VCaP (cell line): ENCODE data around the gene TJP3.
A peak's percentile ranks its signal among the peaks of the same experiment; 100 is the strongest.

Experiments used
- H3K27ac ChIP-seq: fragments of 450-650 bp; 2 replicates; pipeline ENCODE4 v1.5.1; 2017
- TF ChIP-seq, protein P1 (sequence below): fragments of 450-650 bp; conservative IDR thresholded peaks from 2 replicates; pipeline ENCODE4 v1.5.1; 2017; ENCODE audit warnings: mild to moderate bottlenecking, moderate library complexity

The TJP3 gene

GRCh38 chr19:3691372-3691716 lies 16.8 kb upstream of the TJP3 start:
- H3K27ac ChIP-seq, result no peak overlapping the region
- TF ChIP-seq, protein P1, sequence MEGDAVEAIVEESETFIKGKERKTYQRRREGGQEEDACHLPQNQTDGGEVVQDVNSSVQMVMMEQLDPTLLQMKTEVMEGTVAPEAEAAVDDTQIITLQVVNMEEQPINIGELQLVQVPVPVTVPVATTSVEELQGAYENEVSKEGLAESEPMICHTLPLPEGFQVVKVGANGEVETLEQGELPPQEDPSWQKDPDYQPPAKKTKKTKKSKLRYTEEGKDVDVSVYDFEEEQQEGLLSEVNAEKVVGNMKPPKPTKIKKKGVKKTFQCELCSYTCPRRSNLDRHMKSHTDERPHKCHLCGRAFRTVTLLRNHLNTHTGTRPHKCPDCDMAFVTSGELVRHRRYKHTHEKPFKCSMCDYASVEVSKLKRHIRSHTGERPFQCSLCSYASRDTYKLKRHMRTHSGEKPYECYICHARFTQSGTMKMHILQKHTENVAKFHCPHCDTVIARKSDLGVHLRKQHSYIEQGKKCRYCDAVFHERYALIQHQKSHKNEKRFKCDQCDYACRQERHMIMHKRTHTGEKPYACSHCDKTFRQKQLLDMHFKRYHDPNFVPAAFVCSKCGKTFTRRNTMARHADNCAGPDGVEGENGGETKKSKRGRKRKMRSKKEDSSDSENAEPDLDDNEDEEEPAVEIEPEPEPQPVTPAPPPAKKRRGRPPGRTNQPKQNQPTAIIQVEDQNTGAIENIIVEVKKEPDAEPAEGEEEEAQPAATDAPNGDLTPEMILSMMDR, result no peak

- TF ChIP-seq, protein P1, result no peak
- H3K27ac ChIP-seq, result no peak overlapping the region
These were observed 16.5 kb upstream of the TJP3 start for GRCh38 chr19:3691726-3692125.

DNA sequence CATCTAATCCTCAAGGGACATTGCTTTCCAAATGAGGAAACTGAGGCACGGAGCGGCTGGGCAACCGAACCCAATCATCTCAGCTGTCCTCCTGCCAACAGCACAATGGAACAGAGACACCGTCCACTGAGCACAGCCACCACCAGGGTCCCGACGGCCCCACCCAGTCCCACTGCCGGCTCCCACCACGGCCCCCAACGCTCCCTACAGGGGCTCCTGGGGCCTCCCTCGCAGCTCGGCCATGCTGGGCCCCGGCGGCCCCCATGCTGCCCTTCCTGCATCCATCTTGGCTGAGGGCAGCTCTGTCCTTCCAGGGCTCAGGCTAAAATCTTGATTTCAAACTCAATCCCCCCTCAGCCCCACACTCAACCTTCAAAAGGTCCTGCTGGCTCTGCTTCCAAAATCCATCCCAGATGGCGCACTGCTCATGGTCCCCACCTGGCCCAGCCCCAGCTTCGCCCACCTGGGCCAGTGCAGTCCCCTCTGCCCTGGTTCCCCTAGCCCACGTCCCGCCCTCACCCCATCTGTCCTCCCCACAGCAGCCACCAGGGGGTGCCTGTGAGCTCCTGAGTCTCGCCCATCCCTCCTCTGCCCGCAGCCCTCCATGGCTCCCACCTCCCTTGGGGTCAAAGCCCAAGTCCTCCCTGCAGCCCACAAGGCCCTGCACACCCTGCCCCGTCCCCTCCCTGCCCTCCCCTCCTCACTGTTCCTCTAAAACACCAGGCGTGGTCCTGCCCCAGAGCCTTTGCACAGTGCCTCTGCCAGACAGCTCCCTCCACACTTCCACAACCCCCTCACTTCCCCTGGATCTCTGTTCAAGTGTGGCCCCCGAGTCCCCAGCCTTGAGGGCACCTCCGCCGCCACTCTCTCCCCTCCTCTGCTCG lies 15.8 kb upstream of the TJP3 start:
- no peak overlapping the region for H3K27ac ChIP-seq
- TF ChIP-seq, protein P1, result peak; percentile 58

- TF ChIP-seq, protein P1, result no peak
- H3K27ac ChIP-seq, result no peak overlapping the region
These were observed 14.9 kb upstream of the TJP3 start for GRCh38 chr19:3693025-3693925.

DNA sequence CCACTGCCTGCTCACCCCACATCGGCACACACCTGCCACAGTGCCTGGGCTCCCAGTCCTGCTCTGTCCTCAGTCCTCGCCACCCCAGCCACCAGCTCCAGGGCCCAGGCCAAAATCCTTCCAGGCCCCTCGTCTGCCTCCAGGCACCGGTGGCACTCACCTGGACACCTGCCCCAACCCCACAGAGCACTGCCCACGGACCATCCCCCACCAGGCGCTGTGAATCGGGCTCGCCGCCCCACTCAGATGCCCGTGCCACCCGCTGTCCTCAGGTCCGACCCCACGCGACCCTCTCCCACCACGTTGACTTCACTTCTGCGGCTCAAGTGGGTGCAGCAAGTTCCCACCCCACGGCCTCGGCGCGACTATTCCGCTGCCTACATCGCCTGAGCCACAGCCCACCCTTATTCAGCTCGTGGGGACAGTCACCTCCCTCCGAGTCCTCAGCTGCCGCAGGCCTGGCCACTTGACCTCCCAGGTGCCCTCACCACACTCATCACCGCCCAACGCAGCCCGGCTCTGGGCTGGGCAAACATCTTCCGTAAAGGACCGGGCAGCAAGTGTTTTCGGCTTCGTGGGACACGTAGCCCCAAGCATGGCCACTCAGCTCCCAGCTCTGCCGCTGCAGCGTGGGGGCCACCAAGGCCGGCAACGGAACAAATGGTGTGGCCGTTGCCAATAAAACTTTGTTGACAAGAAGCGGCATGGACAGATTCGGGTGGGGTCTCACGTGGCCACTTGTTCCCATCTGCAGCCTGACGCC lies 13.6 kb upstream of the TJP3 start:
- TF ChIP-seq, protein P1, result no peak

GRCh38 chr19:3695124-3695733 lies 13.0 kb upstream of the TJP3 start:
- no peak overlapping the region for H3K27ac ChIP-seq
- TF ChIP-seq, protein P1, result no peak

More for the DNA sequence above, 13.6 kb upstream of the TJP3 start:
- no peak overlapping the region for H3K27ac ChIP-seq
